ENCODE measurements around the gene RNF207.

Gene RNF207

DNA sequence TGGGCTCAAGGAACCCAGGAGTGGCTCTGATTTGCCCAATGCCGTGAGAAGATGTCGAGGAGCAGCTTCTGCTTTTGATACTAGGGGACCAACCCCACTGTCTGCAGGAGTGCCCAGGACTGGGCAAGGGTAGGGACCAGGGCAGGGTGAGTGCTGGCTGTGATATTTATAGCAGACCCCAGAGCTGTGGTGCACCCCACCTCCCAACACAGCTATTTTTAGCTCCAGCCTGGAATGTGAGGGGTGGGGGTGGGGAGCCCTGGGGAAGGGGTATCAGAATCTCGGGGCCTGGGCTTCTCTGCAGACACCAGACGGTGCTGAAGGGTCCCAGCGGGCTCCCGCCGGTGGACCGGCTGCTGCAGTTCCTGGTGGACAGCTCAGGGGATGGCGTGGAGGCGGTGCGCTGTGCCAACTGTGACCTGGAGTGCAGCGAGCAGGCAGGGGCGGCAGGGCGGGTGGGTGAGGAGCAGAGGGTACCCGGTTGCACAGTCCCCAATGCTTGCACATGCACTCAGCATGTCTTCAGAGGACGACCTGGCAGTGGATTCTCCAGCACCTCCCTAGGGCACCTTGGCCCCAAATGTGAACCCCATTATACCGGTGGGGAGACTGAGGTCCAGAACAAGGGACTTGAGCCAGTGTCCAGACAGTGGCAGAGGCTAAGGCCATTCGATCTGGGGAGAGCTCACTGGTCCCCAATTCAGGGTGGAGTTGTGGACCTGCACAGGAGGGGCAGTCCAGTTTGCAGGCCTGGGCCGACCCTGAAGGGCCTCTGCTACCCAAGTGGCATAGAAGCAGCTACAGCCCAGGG lies 1.4 kb downstream of the RNF207 start:
- Histone ChIP-seq H3K79me2 (ENCODE audit: insufficient read depth, low read length) (no peaks in the 10 kb centered on the region), H3K27me3 (ENCODE audit: low read length) (no peaks in the 10 kb centered on the region), H3K9me3 (ENCODE audit: insufficient read depth, low read length) (no peaks in the 10 kb centered on the region), H3K36me3 (ENCODE audit: low read length) (no peaks in the 10 kb centered on the region), H3K4me3 (ENCODE audit: insufficient read depth, low read length, poor library complexity, severe bottlenecking) (no peak overlapping the region), H3F3A (ENCODE audit: insufficient read depth) (no peaks in the 10 kb centered on the region), H3K9me2 (replicated peaks; ENCODE audit: insufficient read depth, low read length) (no peaks in the 10 kb centered on the region), H2AFZ (ENCODE audit: low read depth, low read length, severe bottlenecking) (no peak overlapping the region), H3K4me2 (ENCODE audit: low read depth, low read length, poor library complexity, severe bottlenecking) (no peak overlapping the region), H4K20me1 (ENCODE audit: low read depth, low read length) (no peaks in the 10 kb centered on the region), H3K9ac (ENCODE audit: low read length) (no peak overlapping the region), H3K27ac (ENCODE audit: low read depth, low read length) (no peak overlapping the region)
- no peak for TF ChIP-seq EZH2phosphoT487 (conservative IDR thresholded peaks at IDR 0.05; ENCODE audit: low read length)
- TF ChIP-seq, protein P1, sequence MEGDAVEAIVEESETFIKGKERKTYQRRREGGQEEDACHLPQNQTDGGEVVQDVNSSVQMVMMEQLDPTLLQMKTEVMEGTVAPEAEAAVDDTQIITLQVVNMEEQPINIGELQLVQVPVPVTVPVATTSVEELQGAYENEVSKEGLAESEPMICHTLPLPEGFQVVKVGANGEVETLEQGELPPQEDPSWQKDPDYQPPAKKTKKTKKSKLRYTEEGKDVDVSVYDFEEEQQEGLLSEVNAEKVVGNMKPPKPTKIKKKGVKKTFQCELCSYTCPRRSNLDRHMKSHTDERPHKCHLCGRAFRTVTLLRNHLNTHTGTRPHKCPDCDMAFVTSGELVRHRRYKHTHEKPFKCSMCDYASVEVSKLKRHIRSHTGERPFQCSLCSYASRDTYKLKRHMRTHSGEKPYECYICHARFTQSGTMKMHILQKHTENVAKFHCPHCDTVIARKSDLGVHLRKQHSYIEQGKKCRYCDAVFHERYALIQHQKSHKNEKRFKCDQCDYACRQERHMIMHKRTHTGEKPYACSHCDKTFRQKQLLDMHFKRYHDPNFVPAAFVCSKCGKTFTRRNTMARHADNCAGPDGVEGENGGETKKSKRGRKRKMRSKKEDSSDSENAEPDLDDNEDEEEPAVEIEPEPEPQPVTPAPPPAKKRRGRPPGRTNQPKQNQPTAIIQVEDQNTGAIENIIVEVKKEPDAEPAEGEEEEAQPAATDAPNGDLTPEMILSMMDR (IDR thresholded peaks at IDR 0.05; ENCODE audit: insufficient read depth, low read length, poor library complexity, severe bottlenecking): no peak

DNA sequence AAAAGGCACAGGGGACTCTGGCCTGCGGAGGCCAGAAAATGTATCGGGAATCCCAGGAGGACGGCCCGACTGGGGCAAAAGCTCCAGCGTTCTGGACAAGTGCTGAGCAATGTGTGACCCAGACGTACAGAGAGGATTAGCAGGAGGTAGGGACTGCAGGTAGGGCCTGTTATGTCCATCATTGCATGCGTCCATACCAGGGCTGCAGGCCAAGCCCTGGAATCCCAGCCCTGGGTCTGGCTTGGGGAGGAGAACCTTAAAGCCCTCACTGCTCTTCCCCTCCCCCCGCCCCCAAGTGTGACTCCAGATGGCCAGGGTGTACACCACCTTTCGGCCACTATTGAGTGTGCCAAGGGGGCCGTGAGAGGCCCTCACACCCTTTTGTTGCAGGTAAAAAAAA lies 2.0 kb downstream of the RNF207 start:
- H3K79me2 ChIP-seq (ENCODE audit: insufficient read depth, low read length): no peaks in the 10 kb centered on the region
- H3K4me3 ChIP-seq (ENCODE audit: insufficient read depth, low read length, poor library complexity, severe bottlenecking): no peak overlapping the region
- H3K9ac ChIP-seq (ENCODE audit: low read length): no peak overlapping the region
- no peak overlapping the region for H2AFZ ChIP-seq (ENCODE audit: low read depth, low read length, severe bottlenecking)
- H3K9me3 ChIP-seq (ENCODE audit: insufficient read depth, low read length): no peaks in the 10 kb centered on the region
- no peak overlapping the region for H3K27ac ChIP-seq (ENCODE audit: low read depth, low read length)
- H3K4me2 ChIP-seq (ENCODE audit: low read depth, low read length, poor library complexity, severe bottlenecking): no peak overlapping the region
- no peak for TF ChIP-seq EZH2phosphoT487 (conservative IDR thresholded peaks at IDR 0.05; ENCODE audit: low read length)
- TF ChIP-seq, protein P1 (IDR thresholded peaks at IDR 0.05; ENCODE audit: insufficient read depth, low read length, poor library complexity, severe bottlenecking): no peak
- no peaks in the 10 kb centered on the region for H3K9me2 ChIP-seq (replicated peaks; ENCODE audit: insufficient read depth, low read length)
- H4K20me1 ChIP-seq (ENCODE audit: low read depth, low read length): no peaks in the 10 kb centered on the region
- H3K27me3 ChIP-seq (ENCODE audit: low read length): no peaks in the 10 kb centered on the region
- H3K36me3 ChIP-seq (ENCODE audit: low read length): no peaks in the 10 kb centered on the region
- H3F3A ChIP-seq (ENCODE audit: insufficient read depth): no peaks in the 10 kb centered on the region

DNA sequence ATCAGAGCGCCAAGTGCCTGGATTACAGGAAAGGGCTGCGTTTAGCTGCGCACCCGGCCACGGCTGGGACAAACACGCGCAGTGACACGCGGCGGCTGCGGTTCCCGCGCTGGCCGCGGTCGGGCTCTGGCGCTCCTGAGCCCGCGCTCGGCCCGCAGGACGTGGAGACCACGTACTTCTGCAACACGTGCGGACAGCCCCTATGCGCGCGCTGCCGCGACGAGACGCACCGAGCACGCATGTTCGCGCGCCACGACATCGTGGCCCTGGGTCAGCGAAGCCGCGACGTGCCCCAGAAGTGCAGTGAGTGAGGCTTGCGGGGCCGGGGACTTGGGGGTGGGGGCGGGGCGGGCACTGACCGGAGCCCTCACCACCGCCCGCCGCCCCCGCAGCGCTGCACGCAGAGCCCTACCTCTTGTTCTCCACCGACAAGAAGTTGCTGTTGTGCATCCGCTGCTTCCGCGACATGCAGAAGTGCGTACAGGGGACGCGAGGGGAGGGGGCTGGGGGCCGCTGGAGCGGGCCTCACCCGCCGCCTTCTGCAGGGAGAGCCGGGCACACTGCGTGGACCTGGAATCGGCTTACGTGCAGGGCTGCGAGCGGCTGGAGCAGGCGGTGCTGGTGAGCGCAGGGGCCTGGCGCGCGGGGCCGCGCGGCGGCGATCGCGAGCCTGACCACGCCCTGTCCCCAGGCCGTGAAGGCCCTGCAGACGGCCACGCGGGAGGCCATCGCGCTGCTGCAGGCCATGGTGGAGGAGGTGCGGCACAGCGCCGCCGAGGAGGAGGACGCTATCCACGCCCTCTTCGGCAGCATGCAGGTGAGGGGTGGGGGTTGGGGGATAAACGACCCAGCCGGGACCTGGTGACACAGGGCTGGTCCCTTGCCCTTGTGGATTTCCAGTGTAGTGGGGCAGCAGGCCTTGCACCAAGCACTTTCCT lies 3.1 kb downstream of the RNF207 start:
- no peak overlapping the region for H3K4me2 ChIP-seq (ENCODE audit: low read depth, low read length, poor library complexity, severe bottlenecking)
- H3K27ac ChIP-seq (ENCODE audit: low read depth, low read length): no peak overlapping the region
- no peak overlapping the region for H3K4me3 ChIP-seq (ENCODE audit: insufficient read depth, low read length, poor library complexity, severe bottlenecking)
- H3K79me2 ChIP-seq (ENCODE audit: insufficient read depth, low read length): no peaks in the 10 kb centered on the region
- H3K9me2 ChIP-seq (replicated peaks; ENCODE audit: insufficient read depth, low read length): no peaks in the 10 kb centered on the region
- no peaks in the 10 kb centered on the region for H3K36me3 ChIP-seq (ENCODE audit: low read length)
- TF ChIP-seq EZH2phosphoT487 (conservative IDR thresholded peaks at IDR 0.05; ENCODE audit: low read length): no peak
- TF ChIP-seq, protein P1 (IDR thresholded peaks at IDR 0.05; ENCODE audit: insufficient read depth, low read length, poor library complexity, severe bottlenecking): no peak
- no peaks in the 10 kb centered on the region for H3K27me3 ChIP-seq (ENCODE audit: low read length)
- no peak overlapping the region for H3K9ac ChIP-seq (ENCODE audit: low read length)
- no peaks in the 10 kb centered on the region for H3K9me3 ChIP-seq (ENCODE audit: insufficient read depth, low read length)
- H2AFZ ChIP-seq (ENCODE audit: low read depth, low read length, severe bottlenecking): no peak overlapping the region
- no peaks in the 10 kb centered on the region for H4K20me1 ChIP-seq (ENCODE audit: low read depth, low read length)
- H3F3A ChIP-seq (ENCODE audit: insufficient read depth): no peaks in the 10 kb centered on the region

Measured in SU-DHL-6 (cell line).